Astrocyte of the spinal cord (primary cell): ENCODE measurements around the gene TRIM34.
A peak's percentile ranks its signal among the peaks of the same experiment; 100 is the strongest.
"Not testable (repeated sequence)": the region's sequence is repeated elsewhere in the genome, so short reads cannot be mapped to it uniquely, and the experiment has no call there.

Experiments used
- DNase-seq: peaks from one replicate; pipeline ENCODE4 v3.0.0; 2011; ENCODE audit warnings: low read depth, low spot score
- H3K4me3 ChIP-seq: 2 replicates; pipeline ENCODE4 v1.5.1; 2011; ENCODE audit warnings: low read depth, mild to moderate bottlenecking, low read length, moderate library complexity
- in situ Hi-C: cut with HindIII; loops from 2 replicates; pipeline ENCODE4 v1.10.0; 2017; ENCODE audit warnings: low sequenced_read_pairs
- TF ChIP-seq, protein P1 (sequence below): IDR thresholded peaks from 2 replicates; pipeline ENCODE4 v1.5.1; 2012; ENCODE audit warnings: low read depth, mild to moderate bottlenecking, low read length, inconsistent platforms

TRIM34 gene

DNA sequence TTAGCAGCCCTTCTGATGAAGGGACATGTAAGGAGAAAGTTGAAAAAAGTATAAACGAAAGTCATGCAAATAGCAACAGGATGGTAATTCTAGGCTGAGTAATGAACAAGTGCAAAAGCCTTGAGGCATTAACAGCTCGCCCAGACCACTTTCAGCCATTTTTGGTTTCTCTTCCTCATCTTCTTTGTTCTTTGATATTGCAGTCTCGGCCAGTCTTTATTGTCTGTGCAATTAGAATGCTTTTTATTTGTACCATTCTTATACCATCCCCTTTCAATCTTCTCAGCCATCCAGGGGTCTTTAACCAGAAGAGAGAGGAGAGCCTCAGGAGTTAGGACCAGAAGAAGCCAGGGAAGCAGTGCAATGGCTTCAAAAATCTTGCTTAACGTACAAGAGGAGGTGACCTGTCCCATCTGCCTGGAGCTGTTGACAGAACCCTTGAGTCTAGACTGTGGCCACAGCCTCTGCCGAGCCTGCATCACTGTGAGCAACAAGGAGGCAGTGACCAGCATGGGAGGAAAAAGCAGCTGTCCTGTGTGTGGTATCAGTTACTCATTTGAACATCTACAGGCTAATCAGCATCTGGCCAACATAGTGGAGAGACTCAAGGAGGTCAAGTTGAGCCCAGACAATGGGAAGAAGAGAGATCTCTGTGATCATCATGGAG is 7.3 kb downstream of the TRIM34 start:
- no peak overlapping the region for H3K4me3 ChIP-seq
- TF ChIP-seq, protein P1, sequence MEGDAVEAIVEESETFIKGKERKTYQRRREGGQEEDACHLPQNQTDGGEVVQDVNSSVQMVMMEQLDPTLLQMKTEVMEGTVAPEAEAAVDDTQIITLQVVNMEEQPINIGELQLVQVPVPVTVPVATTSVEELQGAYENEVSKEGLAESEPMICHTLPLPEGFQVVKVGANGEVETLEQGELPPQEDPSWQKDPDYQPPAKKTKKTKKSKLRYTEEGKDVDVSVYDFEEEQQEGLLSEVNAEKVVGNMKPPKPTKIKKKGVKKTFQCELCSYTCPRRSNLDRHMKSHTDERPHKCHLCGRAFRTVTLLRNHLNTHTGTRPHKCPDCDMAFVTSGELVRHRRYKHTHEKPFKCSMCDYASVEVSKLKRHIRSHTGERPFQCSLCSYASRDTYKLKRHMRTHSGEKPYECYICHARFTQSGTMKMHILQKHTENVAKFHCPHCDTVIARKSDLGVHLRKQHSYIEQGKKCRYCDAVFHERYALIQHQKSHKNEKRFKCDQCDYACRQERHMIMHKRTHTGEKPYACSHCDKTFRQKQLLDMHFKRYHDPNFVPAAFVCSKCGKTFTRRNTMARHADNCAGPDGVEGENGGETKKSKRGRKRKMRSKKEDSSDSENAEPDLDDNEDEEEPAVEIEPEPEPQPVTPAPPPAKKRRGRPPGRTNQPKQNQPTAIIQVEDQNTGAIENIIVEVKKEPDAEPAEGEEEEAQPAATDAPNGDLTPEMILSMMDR = no peak
- in situ Hi-C loops = no loop called here
- DNase-seq = no peak

DNA sequence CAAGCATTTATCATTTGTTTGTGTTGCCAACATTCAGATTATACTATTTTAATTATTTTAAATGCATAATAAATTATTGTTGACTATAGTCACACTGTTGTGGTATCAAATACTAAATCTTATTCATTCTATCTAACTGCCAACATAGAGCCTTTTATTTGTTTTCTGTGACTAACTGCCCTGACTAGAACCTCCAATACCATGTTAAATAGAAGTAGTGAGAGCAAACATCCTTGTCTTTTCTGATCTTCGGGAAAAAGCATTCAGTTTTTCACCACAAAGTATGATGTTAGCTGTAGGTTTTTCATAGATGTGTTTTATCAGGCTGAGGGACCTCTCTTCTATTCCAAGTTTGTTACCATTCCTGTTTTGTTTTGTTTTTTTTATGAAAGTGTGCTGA is 15.2 kb downstream of the TRIM34 start:
- in situ Hi-C loops = no loop called here
- no peak overlapping the region for H3K4me3 ChIP-seq
- TF ChIP-seq, protein P1 = no peak
- no peak for DNase-seq

DNA sequence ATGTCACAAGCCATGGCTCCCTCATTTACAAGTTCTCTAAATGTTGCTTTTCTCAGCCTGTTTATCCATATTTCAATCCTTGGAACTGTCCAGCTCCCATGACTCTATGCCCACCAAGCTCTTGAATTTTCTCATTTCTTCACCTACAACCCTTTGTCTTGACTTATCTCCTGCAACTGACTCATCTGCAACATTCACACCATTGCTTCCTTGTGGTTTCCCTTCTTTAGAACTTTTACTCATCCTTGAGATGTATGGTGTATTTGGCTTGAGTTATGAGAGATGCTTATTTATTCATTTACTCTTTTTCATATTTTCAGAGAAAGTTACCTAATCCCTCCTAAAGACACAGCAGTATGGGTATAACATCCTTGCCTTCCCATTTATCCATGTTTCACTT is 18.8 kb downstream of the TRIM34 start:
- H3K4me3 ChIP-seq = no peak overlapping the region
- DNase-seq = no peak
- TF ChIP-seq, protein P1 = no peak
- in situ Hi-C loops = no loop called here

- TF ChIP-seq, protein P1 = no peak
- in situ Hi-C loops = no loop called here
- no peak overlapping the region for H3K4me3 ChIP-seq
- no peak for DNase-seq
Measured at GRCh38 chr11:5646139-5646538, 21.3 kb downstream of the TRIM34 start.

GRCh38 chr11:5655474-5655873 is 30.7 kb downstream of the TRIM34 start:
- no peak for DNase-seq
- TF ChIP-seq, protein P1 = no peak
- in situ Hi-C loops = no loop called here
- H3K4me3 ChIP-seq = no peak overlapping the region

DNA sequence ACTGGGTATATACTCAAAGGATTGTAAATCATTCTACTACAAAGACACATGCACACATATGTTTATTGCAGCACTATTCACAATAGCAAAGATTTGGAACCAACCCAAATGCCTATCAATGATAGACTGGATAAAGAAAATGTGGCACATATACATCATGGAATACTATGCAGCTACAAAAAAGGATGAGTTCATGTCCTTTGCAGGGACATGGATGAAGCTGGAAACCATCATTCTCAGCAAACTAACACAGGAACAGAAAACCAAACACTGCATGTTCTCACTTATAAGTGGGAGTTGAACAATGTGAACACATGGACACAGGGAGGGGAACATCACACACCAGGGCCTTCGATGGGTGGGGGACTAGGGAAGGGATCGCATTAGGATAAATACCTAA is 32.2 kb downstream of the TRIM34 start:
- H3K4me3 ChIP-seq, DNase-seq, in situ Hi-C loops: not testable (repeated sequence)

DNA sequence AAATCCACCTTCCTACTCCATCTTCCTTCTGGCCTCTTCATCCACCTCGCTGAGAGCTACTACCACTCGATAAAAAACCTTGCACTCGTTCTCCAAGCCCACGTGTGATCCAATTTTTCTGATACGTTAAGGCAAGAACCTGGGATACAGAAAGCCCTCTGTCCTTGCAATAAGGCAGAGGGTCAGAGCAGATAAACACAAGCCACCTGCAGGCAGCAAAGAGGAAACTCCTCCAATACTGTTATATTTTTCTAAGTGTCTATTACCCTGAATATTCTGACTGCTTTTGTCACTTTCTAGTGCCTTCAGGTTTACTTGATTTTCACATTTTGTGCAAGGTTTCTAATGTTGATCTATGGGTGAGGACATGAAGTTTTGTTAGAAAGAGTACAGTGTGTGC is 33.5 kb downstream of the TRIM34 start:
- in situ Hi-C loops = no loop called here
- no peak overlapping the region for H3K4me3 ChIP-seq
- no peak for DNase-seq
- TF ChIP-seq, protein P1 = peak; percentile 2
